ENCODE measurements around the gene NOS1AP. TPM values are rescaled to one million over a fixed set of nuclear protein-coding genes. Genes with fewer than 3 reads are reported as not detected.

Gene NOS1AP
- total RNA-seq, 4 donors from 2014 or later: 8.5 to 34.8 (median 14.1) TPM

- no peaks in the 10 kb centered on the region for H3K36me3 ChIP-seq
- H3K27me3 ChIP-seq: no peaks in the 10 kb centered on the region
- no peaks in the 10 kb centered on the region for H3K9me3 ChIP-seq
- no peak overlapping the region for H3K27ac ChIP-seq
- DNase-seq: no peak
- H3K4me1 ChIP-seq: peaks cover 9 to 31% (median 23%) of the 10 kb centered on the region in 4 donors
- intact Hi-C loops (cut with DNase I; ENCODE audit: low total_unique reads): no loop called here
- 85 to 100% methylated on average over 1 of the region's 1 CpG for WGBS, 2 donors (ENCODE audit: low coverage in 1 of 2)
- H3K4me3 ChIP-seq: no peak overlapping the region
- in situ Hi-C loops (cut with MboI; ENCODE audit: low pct_ligation_motif_present in 1 of 4, low pct_unique_long_range_greater_than_20kb in 1 of 4, low sequenced_read_pairs in 3 of 4): no loop called here
- TF ChIP-seq EP300 (IDR thresholded peaks at IDR 0.05; ENCODE audit: low read depth): no peak
- no peak for TF ChIP-seq CTCF (IDR thresholded peaks at IDR 0.05)
- TF ChIP-seq POLR2AphosphoS5 (IDR thresholded peaks at IDR 0.05): no peak
- no peak for TF ChIP-seq POLR2A (IDR thresholded peaks at IDR 0.05)
Measured at GRCh38 chr1:162192763-162193162, 123.3 kb downstream of the NOS1AP start.

DNA sequence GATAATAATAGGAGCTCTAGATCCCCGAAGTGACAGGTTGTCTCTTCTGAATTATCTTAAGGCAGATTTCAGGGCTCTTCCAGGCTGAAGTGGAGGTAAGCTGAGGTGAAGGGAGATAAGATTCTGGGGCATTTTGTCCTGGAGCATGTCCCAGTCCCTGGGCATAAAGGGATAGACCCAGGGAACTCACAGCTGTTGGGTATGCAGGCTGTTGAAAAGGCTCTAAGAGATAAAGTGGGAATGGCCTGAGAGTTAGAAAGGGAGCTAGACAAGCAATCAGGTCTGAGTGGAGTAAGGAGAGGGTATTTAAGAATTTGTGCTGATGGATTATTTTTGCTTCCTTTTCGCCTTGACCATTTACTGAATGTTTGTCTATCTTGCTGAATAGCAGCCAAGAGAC lies 123.7 kb downstream of the NOS1AP start:
- 75 to 80% methylated on average over 1 to 2 of the region's 2 CpGs for WGBS, 2 donors (ENCODE audit: low coverage in 1 of 2)
- Histone ChIP-seq H3K4me1 (peaks cover 9 to 31% (median 23%) of the 10 kb centered on the region in 4 donors), H3K4me3 (no peak overlapping the region), H3K36me3 (no peaks in the 10 kb centered on the region), H3K27ac (peak overlapping the region in 2 of 4 donors; percentile 7 to 47), H3K27me3 (no peaks in the 10 kb centered on the region), H3K9me3 (no peaks in the 10 kb centered on the region)
- TF ChIP-seq POLR2A (IDR thresholded peaks at IDR 0.05): no peak
- no peak for TF ChIP-seq POLR2AphosphoS5 (IDR thresholded peaks at IDR 0.05)
- TF ChIP-seq CTCF (IDR thresholded peaks at IDR 0.05): no peak
- no peak for TF ChIP-seq EP300 (IDR thresholded peaks at IDR 0.05; ENCODE audit: low read depth)
- in situ Hi-C loops (cut with MboI; ENCODE audit: low pct_ligation_motif_present in 1 of 4, low pct_unique_long_range_greater_than_20kb in 1 of 4, low sequenced_read_pairs in 3 of 4) (no loop called here), intact Hi-C loops (cut with DNase I; ENCODE audit: low total_unique reads) (no loop called here)
- no peak for DNase-seq

GRCh38 chr1:162193815-162194214 lies 124.3 kb downstream of the NOS1AP start:
- Histone ChIP-seq H3K4me1 (peaks cover 9 to 31% (median 23%) of the 10 kb centered on the region in 4 donors), H3K27ac (peak overlapping the region in 2 of 4 donors; percentile 7 to 47), H3K27me3 (no peaks in the 10 kb centered on the region), H3K9me3 (no peaks in the 10 kb centered on the region), H3K36me3 (no peaks in the 10 kb centered on the region), H3K4me3 (no peak overlapping the region)
- intact Hi-C loops (cut with DNase I; ENCODE audit: low total_unique reads): no loop called here
- in situ Hi-C loops (cut with MboI; ENCODE audit: low pct_ligation_motif_present in 1 of 4, low pct_unique_long_range_greater_than_20kb in 1 of 4, low sequenced_read_pairs in 3 of 4): no loop called here
- no peak for DNase-seq
- TF ChIP-seq POLR2AphosphoS5 (IDR thresholded peaks at IDR 0.05): no peak
- TF ChIP-seq CTCF (IDR thresholded peaks at IDR 0.05): no peak
- TF ChIP-seq POLR2A (IDR thresholded peaks at IDR 0.05): no peak
- no peak for TF ChIP-seq EP300 (IDR thresholded peaks at IDR 0.05; ENCODE audit: low read depth)
- 53 to 60% methylated on average over 2 to 3 of the region's 3 CpGs for WGBS, 2 donors (ENCODE audit: low coverage in 1 of 2)

GRCh38 chr1:162195567-162195966 lies 126.1 kb downstream of the NOS1AP start:
- peaks cover 9 to 31% (median 23%) of the 10 kb centered on the region in 4 donors for H3K4me1 ChIP-seq
- H3K27ac ChIP-seq: peak overlapping the region in 1 of 4 donors; percentile 60
- intact Hi-C loops (cut with DNase I; ENCODE audit: low total_unique reads): no loop called here
- TF ChIP-seq EP300 (IDR thresholded peaks at IDR 0.05; ENCODE audit: low read depth) (no peak), CTCF (IDR thresholded peaks at IDR 0.05) (no peak), POLR2AphosphoS5 (IDR thresholded peaks at IDR 0.05) (no peak), POLR2A (IDR thresholded peaks at IDR 0.05) (no peak)
- H3K36me3 ChIP-seq: no peaks in the 10 kb centered on the region
- no peak for DNase-seq
- H3K4me3 ChIP-seq: no peak overlapping the region
- H3K27me3 ChIP-seq: no peaks in the 10 kb centered on the region
- no peaks in the 10 kb centered on the region for H3K9me3 ChIP-seq
- in situ Hi-C loops (cut with MboI; ENCODE audit: low pct_ligation_motif_present in 1 of 4, low pct_unique_long_range_greater_than_20kb in 1 of 4, low sequenced_read_pairs in 3 of 4): no loop called here
- 66 to 84% methylated on average over 3 to 4 of the region's 4 CpGs for WGBS, 2 donors (ENCODE audit: low coverage in 1 of 2)

All from transverse colon (tissue), 4 donors.